Measurements from ENCODE around the gene SLC17A7. TPM values are rescaled to one million over a fixed set of nuclear protein-coding genes. Genes with fewer than 3 reads are reported as not detected.
A peak's percentile ranks its signal among the peaks of the same experiment; 100 is the strongest.

SLC17A7 gene
- total and polyA plus RNA-seq, 2 donors (not counting 1 experiment from before 2014, with no cell fraction given), result 0.08 to 0.33 TPM

- peak in 1 of 2 donors; percentile 16 for DNase-seq (ENCODE audit: low read depth in 2 of 2)
Measured at GRCh38 chr19:49403404-49404187, 37.7 kb downstream of the SLC17A7 start.

GRCh38 chr19:49400029-49400428, 41.3 kb downstream of the SLC17A7 start:
- Histone ChIP-seq H3K27me3 (ENCODE audit: control insufficient read depth, insufficient read depth, low read length) (peaks cover 10% of the 10 kb centered on the region), H2AFZ (ENCODE audit: low read length) (no peak overlapping the region), H3K9me3 (ENCODE audit: control insufficient read depth, insufficient read depth, low read depth, low read length) (no peaks in the 10 kb centered on the region), H3K9ac (ENCODE audit: insufficient read depth, low read length) (no peak overlapping the region), H3K4me2 (ENCODE audit: extremely low read depth, insufficient read depth, low read length) (no peak overlapping the region), H4K20me1 (ENCODE audit: control insufficient read depth, extremely low read depth, insufficient read depth, low read length) (no peaks in the 10 kb centered on the region), H3K27ac (ENCODE audit: insufficient read depth, low read length) (no peak overlapping the region), H3K4me3 (replicated peaks in 1 of 4; ENCODE audit: control extremely low read depth in 1 of 4, insufficient read depth in 1 of 4, low read depth in 3 of 4, low read length in 4 of 4) (no peak overlapping the region), H3K36me3 (ENCODE audit: control insufficient read depth, insufficient read depth, low read length) (no peaks in the 10 kb centered on the region), H3K4me1 (ENCODE audit: control insufficient read depth, extremely low read depth, insufficient read depth, low read length) (no peaks in the 10 kb centered on the region), H3K79me2 (ENCODE audit: control insufficient read depth, insufficient read depth, low read length) (no peaks in the 10 kb centered on the region)
- no peak for TF ChIP-seq EZH2 (IDR thresholded peaks at IDR 0.05; ENCODE audit: low read length, missing control alignments)
- TF ChIP-seq, protein P1, sequence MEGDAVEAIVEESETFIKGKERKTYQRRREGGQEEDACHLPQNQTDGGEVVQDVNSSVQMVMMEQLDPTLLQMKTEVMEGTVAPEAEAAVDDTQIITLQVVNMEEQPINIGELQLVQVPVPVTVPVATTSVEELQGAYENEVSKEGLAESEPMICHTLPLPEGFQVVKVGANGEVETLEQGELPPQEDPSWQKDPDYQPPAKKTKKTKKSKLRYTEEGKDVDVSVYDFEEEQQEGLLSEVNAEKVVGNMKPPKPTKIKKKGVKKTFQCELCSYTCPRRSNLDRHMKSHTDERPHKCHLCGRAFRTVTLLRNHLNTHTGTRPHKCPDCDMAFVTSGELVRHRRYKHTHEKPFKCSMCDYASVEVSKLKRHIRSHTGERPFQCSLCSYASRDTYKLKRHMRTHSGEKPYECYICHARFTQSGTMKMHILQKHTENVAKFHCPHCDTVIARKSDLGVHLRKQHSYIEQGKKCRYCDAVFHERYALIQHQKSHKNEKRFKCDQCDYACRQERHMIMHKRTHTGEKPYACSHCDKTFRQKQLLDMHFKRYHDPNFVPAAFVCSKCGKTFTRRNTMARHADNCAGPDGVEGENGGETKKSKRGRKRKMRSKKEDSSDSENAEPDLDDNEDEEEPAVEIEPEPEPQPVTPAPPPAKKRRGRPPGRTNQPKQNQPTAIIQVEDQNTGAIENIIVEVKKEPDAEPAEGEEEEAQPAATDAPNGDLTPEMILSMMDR (conservative IDR thresholded peaks at IDR 0.05 in 1 of 2, IDR thresholded peaks at IDR 0.05 in 1 of 2; ENCODE audit: low read depth in 1 of 2, low read length in 2 of 2), result no peak
- DNase-seq (ENCODE audit: low read depth in 2 of 2), result peak in 1 of 2 donors; percentile 9

More at GRCh38 chr19:49403404-49404187, 37.7 kb downstream of the SLC17A7 start:
- no peak overlapping the region for H3K4me3 ChIP-seq (replicated peaks in 1 of 4; ENCODE audit: control extremely low read depth in 1 of 4, insufficient read depth in 1 of 4, low read depth in 3 of 4, low read length in 4 of 4)
- H3K9ac ChIP-seq (ENCODE audit: insufficient read depth, low read length), result no peak overlapping the region
- peaks cover 10% of the 10 kb centered on the region for H3K27me3 ChIP-seq (ENCODE audit: control insufficient read depth, insufficient read depth, low read length)
- no peak overlapping the region for H2AFZ ChIP-seq (ENCODE audit: low read length)
- H3K27ac ChIP-seq (ENCODE audit: insufficient read depth, low read length), result no peak overlapping the region
- H3K4me2 ChIP-seq (ENCODE audit: extremely low read depth, insufficient read depth, low read length), result no peak overlapping the region
- TF ChIP-seq, protein P1 (conservative IDR thresholded peaks at IDR 0.05 in 1 of 2, IDR thresholded peaks at IDR 0.05 in 1 of 2; ENCODE audit: low read depth in 1 of 2, low read length in 2 of 2), result no peak
- TF ChIP-seq EZH2 (IDR thresholded peaks at IDR 0.05; ENCODE audit: low read length, missing control alignments), result no peak
- no peaks in the 10 kb centered on the region for H3K79me2 ChIP-seq (ENCODE audit: control insufficient read depth, insufficient read depth, low read length)
- no peaks in the 10 kb centered on the region for H4K20me1 ChIP-seq (ENCODE audit: control insufficient read depth, extremely low read depth, insufficient read depth, low read length)
- no peaks in the 10 kb centered on the region for H3K36me3 ChIP-seq (ENCODE audit: control insufficient read depth, insufficient read depth, low read length)
- H3K4me1 ChIP-seq (ENCODE audit: control insufficient read depth, extremely low read depth, insufficient read depth, low read length), result no peaks in the 10 kb centered on the region
- H3K9me3 ChIP-seq (ENCODE audit: control insufficient read depth, insufficient read depth, low read depth, low read length), result no peaks in the 10 kb centered on the region

DNA sequence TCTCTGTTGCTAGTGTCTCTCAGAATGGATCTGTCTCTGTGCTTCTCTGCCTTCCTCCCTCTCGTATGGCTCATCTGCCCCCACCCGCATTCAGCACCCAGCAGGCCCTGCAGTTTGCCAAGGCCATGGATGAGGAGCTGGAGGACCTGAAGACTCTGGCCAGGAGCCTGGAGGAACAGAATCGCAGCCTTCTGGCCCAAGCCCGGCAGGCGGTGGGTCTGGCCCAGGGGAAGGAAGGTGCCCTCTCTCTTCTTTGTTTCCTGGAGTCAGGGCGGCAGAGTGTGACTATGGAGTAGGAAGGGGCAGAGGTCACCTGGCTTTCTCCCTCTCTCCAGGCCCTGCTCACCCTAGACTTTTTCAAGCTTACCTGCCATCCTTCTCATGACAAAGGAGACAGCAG, 42.4 kb downstream of the SLC17A7 start:
- no peak overlapping the region for H3K27ac ChIP-seq (ENCODE audit: insufficient read depth, low read length)
- peaks cover 10% of the 10 kb centered on the region for H3K27me3 ChIP-seq (ENCODE audit: control insufficient read depth, insufficient read depth, low read length)
- H3K4me3 ChIP-seq (replicated peaks in 1 of 4; ENCODE audit: control extremely low read depth in 1 of 4, insufficient read depth in 1 of 4, low read depth in 3 of 4, low read length in 4 of 4), result no peak overlapping the region
- H3K9ac ChIP-seq (ENCODE audit: insufficient read depth, low read length), result no peak overlapping the region
- H3K36me3 ChIP-seq (ENCODE audit: control insufficient read depth, insufficient read depth, low read length), result no peaks in the 10 kb centered on the region
- H3K79me2 ChIP-seq (ENCODE audit: control insufficient read depth, insufficient read depth, low read length), result no peaks in the 10 kb centered on the region
- H3K9me3 ChIP-seq (ENCODE audit: control insufficient read depth, insufficient read depth, low read depth, low read length), result no peaks in the 10 kb centered on the region
- no peak for DNase-seq (ENCODE audit: low read depth in 2 of 2)
- H2AFZ ChIP-seq (ENCODE audit: low read length), result no peak overlapping the region
- H3K4me1 ChIP-seq (ENCODE audit: control insufficient read depth, extremely low read depth, insufficient read depth, low read length), result no peaks in the 10 kb centered on the region
- H3K4me2 ChIP-seq (ENCODE audit: extremely low read depth, insufficient read depth, low read length), result no peak overlapping the region
- no peak for TF ChIP-seq EZH2 (IDR thresholded peaks at IDR 0.05; ENCODE audit: low read length, missing control alignments)
- TF ChIP-seq, protein P1 (conservative IDR thresholded peaks at IDR 0.05 in 1 of 2, IDR thresholded peaks at IDR 0.05 in 1 of 2; ENCODE audit: low read depth in 1 of 2, low read length in 2 of 2), result no peak
- H4K20me1 ChIP-seq (ENCODE audit: control insufficient read depth, extremely low read depth, insufficient read depth, low read length), result no peaks in the 10 kb centered on the region

All from fibroblast of lung (primary cell).